Suppressor macrophage (primary cell): ENCODE data around the gene LAD1.
A peak's percentile ranks its signal among the peaks of the same experiment; 100 is the strongest.

Source experiments
- DNase-seq, 4 experiments: peaks; one replicate each; pipeline ENCODE4 v3.0.0-alpha.2; 2020 to 2022
- total RNA-seq, 17 experiments: gene quantifications; one replicate each; lab custom pipeline; 2026; ENCODE audit warnings: mixed read lengths in 6 of 17, inconsistent platforms in 3 of 17; lab: John Stamatoyannopoulos, UW

Gene LAD1
- 0 to 2.8 (median 0) reads per million in 17 experiments for total RNA-seq

GRCh38 chr1:201399018-201399351 is at the start of gene LAD1:
Gene LAD1, minus strand, starts transcription at chr1:201399324. Its CDS starts 18 bp downstream, at chr1:201399306.
- DNase-seq = no peak

- DNase-seq = peak; percentile 72 to 89 (median 77)
These were observed 49.1 kb upstream of the LAD1 start for GRCh38 chr1:201447903-201448871.

GRCh38 chr1:201445310-201445709 is 46.2 kb upstream of the LAD1 start:
- DNase-seq = peak; percentile 32 to 63 (median 42)

GRCh38 chr1:201444792-201445191 is 45.7 kb upstream of the LAD1 start:
- DNase-seq = peak; percentile 54 to 73 (median 65)

GRCh38 chr1:201443747-201444146 is 44.6 kb upstream of the LAD1 start:
- no peak for DNase-seq

- no peak for DNase-seq
These were observed 37.8 kb upstream of the LAD1 start for GRCh38 chr1:201436969-201437368.

GRCh38 chr1:201436393-201436792 is 37.3 kb upstream of the LAD1 start:
- DNase-seq = no peak

- no peak for DNase-seq
These were observed 35.1 kb upstream of the LAD1 start for GRCh38 chr1:201434266-201434665.

GRCh38 chr1:201433609-201434008 is 34.5 kb upstream of the LAD1 start:
- no peak for DNase-seq

- no peak for DNase-seq
These were observed 31.7 kb upstream of the LAD1 start for GRCh38 chr1:201430776-201431175.

- DNase-seq = no peak
These were observed 30.8 kb upstream of the LAD1 start for GRCh38 chr1:201429736-201430501.

GRCh38 chr1:201427963-201428362 is 28.8 kb upstream of the LAD1 start:
- peak; percentile 40 to 70 (median 58) for DNase-seq

- no peak for DNase-seq
These were observed 27.6 kb upstream of the LAD1 start for GRCh38 chr1:201426479-201427310.

GRCh38 chr1:201424146-201424545 is 25.0 kb upstream of the LAD1 start:
- no peak for DNase-seq

- DNase-seq = no peak
These were observed 24.5 kb upstream of the LAD1 start for GRCh38 chr1:201423655-201424054.

GRCh38 chr1:201422436-201423030 is 23.4 kb upstream of the LAD1 start:
- no peak for DNase-seq

- no peak for DNase-seq
These were observed 22.9 kb upstream of the LAD1 start for GRCh38 chr1:201422026-201422425.

- DNase-seq = no peak
These were observed 21.9 kb upstream of the LAD1 start for GRCh38 chr1:201421041-201421440.

- DNase-seq = no peak
These were observed 21.5 kb upstream of the LAD1 start for GRCh38 chr1:201420608-201421002.

- DNase-seq = no peak
These were observed 20.9 kb upstream of the LAD1 start for GRCh38 chr1:201419746-201420607.

GRCh38 chr1:201419256-201419655 is 20.1 kb upstream of the LAD1 start:
- no peak for DNase-seq
